Neural progenitor cell (in vitro differentiated cells): ENCODE measurements around the gene BARHL2.

Experiments used
- CTCF ChIP-seq: fragments of 200-600 bp; sonication (generic); IDR thresholded peaks from 2 replicates; pipeline ENCODE4 v1.5.1; 2017; ENCODE audit warnings: antibody characterized with exemption, mild to moderate bottlenecking
- EZH2 ChIP-seq: fragments of 200-600 bp; sonication (generic); IDR thresholded peaks from 2 replicates; pipeline ENCODE4 v1.6.1; 2017; ENCODE audit warnings: antibody characterized with exemption, mild to moderate bottlenecking, moderate library complexity

- TF ChIP-seq CTCF (no peak), EZH2 (no peak)
These were observed 45.9 kb downstream of the BARHL2 start for GRCh38 chr1:90671251-90671650.
